Prostate gland (tissue), 2 donors: ENCODE data around the gene LPCAT1. TPM values are rescaled to one million over a fixed set of nuclear protein-coding genes. Genes with fewer than 3 reads are reported as not detected.
"Not testable (repeated sequence)": the region's sequence is repeated elsewhere in the genome, so short reads cannot be mapped to it uniquely, and the experiment has no call there.

Experiments used
- DNase-seq: peaks from one replicate; pipeline ENCODE4 v3.0.0-alpha.2; 2019; ENCODE audit warnings: low spot score
- H3K27ac ChIP-seq, 2 donors: fragments of 200-600 bp; sonication (generic); 2 replicates each; pipeline ENCODE4 v1.5.1; 2017 to 2019
- H3K27me3 ChIP-seq: fragments of 200-600 bp; sonication (generic); replicated peaks from 2 replicates; pipeline ENCODE4 v1.5.1; 2019; ENCODE audit not compliant: insufficient read depth
- H3K36me3 ChIP-seq, 2 donors: fragments of 200-600 bp; sonication (generic); 1 replicate in 1 of 2; 2 replicates in 1 of 2; pipeline versions ENCODE4 v1.5.1 to v1.8.1; 2017 to 2019
- H3K4me1 ChIP-seq: fragments of 200-600 bp; sonication (generic); replicated peaks from 2 replicates; pipeline ENCODE4 v1.5.1; 2019
- H3K4me3 ChIP-seq, 2 donors: fragments of 200-600 bp; sonication (generic); 2 replicates each; pipeline ENCODE4 v1.5.1; 2017 to 2019
- H3K9me3 ChIP-seq: fragments of 200-600 bp; sonication (generic); 2 replicates; pipeline ENCODE4 v1.5.1; 2017
- POLR2A ChIP-seq: fragments of 450-650 bp; IDR thresholded peaks from one replicate; pipeline ENCODE4 v1.6.1; 2016; ENCODE audit warnings: antibody characterized with exemption, mild to moderate bottlenecking
- POLR2AphosphoS5 ChIP-seq: sonication (generic); formaldehyde crosslinking; IDR thresholded peaks from one replicate; pipeline ENCODE4 v1.6.1; 2017; ENCODE audit warnings: antibody characterized with exemption
- WGBS: methylation state at CpG from one replicate; pipeline ENCODE4 v1.1.5; 2018; 5-methylcytosine and 5-hydroxymethylcytosine counted together
- intact Hi-C: fragments of 100-400 bp; cut with DNase I; formaldehyde crosslinking; loops from one replicate; pipeline ENCODE4 v1.14.2; 2022
- total RNA-seq, 2 donors: library from RNA; depleted of rRNA; stranded (reverse); fragments of >200 nt; gene quantifications; one replicate each; pipeline ENCODE4 v1.1.0, GENCODE V29; 2016
- TF ChIP-seq, protein P1 (sequence below), 4 experiments: fragments of 200-600 bp in 2 of 4; fragments of 450-650 bp in 2 of 4; sonication (generic) in 2 of 4; IDR thresholded peaks; 1 replicate in 3 of 4; 2 replicates in 1 of 4; pipeline ENCODE4 v1.5.1; 2016 to 2019; ENCODE audit warnings: antibody characterized with exemption in 4 of 4, mild to moderate bottlenecking in 2 of 4, moderate library complexity in 2 of 4

LPCAT1 gene
- total RNA-seq, 2 donors from 2014 or later: 22.6 to 23.9 TPM

- no peaks in the 10 kb centered on the region for H3K36me3 ChIP-seq
- 79% methylated on average over 20 of the region's 20 CpGs for WGBS
- TF ChIP-seq, protein P1, sequence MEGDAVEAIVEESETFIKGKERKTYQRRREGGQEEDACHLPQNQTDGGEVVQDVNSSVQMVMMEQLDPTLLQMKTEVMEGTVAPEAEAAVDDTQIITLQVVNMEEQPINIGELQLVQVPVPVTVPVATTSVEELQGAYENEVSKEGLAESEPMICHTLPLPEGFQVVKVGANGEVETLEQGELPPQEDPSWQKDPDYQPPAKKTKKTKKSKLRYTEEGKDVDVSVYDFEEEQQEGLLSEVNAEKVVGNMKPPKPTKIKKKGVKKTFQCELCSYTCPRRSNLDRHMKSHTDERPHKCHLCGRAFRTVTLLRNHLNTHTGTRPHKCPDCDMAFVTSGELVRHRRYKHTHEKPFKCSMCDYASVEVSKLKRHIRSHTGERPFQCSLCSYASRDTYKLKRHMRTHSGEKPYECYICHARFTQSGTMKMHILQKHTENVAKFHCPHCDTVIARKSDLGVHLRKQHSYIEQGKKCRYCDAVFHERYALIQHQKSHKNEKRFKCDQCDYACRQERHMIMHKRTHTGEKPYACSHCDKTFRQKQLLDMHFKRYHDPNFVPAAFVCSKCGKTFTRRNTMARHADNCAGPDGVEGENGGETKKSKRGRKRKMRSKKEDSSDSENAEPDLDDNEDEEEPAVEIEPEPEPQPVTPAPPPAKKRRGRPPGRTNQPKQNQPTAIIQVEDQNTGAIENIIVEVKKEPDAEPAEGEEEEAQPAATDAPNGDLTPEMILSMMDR (IDR thresholded peaks at IDR 0.05): no peak
- TF ChIP-seq POLR2AphosphoS5 (no peak), POLR2A (no peak)
- no peaks in the 10 kb centered on the region for H3K27me3 ChIP-seq
- no peaks in the 10 kb centered on the region for H3K9me3 ChIP-seq
- no peak overlapping the region for H3K27ac ChIP-seq
- DNase-seq: no peak
- intact Hi-C loops: no loop called here
- H3K4me1 ChIP-seq: no peaks in the 10 kb centered on the region
- H3K4me3 ChIP-seq: no peak overlapping the region
These were observed 17.3 kb downstream of the LPCAT1 start for GRCh38 chr5:1506242-1507013.

DNA sequence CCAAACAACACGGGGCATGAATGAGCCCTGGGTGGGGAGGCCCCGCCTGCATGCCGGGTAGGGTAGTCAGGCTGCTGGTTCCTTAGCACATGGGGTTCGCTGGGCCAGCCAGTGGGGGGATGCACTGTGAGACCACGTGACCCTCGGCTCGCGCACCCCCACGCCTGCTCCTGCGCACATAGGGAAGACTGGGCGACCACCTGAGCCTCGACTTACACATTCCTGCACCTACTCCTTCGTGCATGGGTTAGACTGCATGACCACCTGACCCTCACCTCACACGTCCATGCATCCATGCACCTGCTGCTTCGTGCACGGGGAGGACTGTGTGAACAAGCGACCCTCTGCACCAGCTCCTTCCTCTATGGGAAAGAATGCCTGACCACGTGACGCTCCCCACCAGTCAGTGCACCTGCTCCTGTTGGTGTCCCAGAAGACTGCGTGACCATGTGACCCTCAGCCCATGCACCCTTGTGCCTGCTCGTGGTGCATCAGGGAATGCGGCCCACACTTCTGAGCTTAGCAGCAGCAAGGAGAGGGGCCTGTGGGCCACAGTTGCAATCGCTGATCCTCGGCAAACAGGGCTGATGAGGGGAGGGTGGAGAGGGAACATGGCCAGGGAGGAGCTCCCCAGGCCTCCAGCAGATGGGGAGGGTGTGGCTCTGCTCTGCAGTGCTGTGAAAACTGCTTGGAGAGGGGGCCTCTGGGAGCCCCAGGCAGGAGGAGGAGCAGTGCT is 18.1 kb downstream of the LPCAT1 start:
- no peaks in the 10 kb centered on the region for H3K27me3 ChIP-seq
- H3K9me3 ChIP-seq: no peaks in the 10 kb centered on the region
- no peak for TF ChIP-seq POLR2AphosphoS5
- no peak for TF ChIP-seq POLR2A
- TF ChIP-seq, protein P1 (IDR thresholded peaks at IDR 0.05): no peak
- peaks cover 2% of the 10 kb centered on the region for H3K4me1 ChIP-seq
- intact Hi-C loops: no loop called here
- no peak overlapping the region for H3K4me3 ChIP-seq
- H3K27ac ChIP-seq: no peak overlapping the region
- DNase-seq: no peak
- H3K36me3 ChIP-seq: no peaks in the 10 kb centered on the region
- 88% methylated on average over 23 of the region's 24 CpGs for WGBS

DNA sequence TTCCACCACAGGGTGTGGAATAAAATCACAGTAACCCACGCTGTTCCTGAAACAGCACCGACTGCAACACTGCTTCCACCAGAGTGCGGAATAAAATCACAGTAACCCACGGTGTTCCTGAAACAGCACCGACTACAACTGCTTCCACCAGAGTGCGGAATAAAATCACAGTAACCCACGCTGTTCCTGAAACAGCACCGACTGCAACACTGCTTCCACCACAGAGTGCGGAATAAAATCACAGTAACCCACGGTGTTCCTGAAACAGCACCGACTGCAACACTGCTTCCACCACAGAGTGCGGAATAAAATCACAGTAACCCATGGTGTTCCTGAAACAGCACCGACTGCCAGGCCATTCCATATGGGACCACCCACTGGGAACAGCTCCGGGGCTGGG is 18.7 kb downstream of the LPCAT1 start:
- intact Hi-C loops, H3K4me3 ChIP-seq, H3K27ac ChIP-seq, H3K4me1 ChIP-seq, H3K27me3 ChIP-seq, H3K9me3 ChIP-seq, DNase-seq, H3K36me3 ChIP-seq: not testable (repeated sequence)
- 71% methylated on average over 14 of the region's 14 CpGs for WGBS

DNA sequence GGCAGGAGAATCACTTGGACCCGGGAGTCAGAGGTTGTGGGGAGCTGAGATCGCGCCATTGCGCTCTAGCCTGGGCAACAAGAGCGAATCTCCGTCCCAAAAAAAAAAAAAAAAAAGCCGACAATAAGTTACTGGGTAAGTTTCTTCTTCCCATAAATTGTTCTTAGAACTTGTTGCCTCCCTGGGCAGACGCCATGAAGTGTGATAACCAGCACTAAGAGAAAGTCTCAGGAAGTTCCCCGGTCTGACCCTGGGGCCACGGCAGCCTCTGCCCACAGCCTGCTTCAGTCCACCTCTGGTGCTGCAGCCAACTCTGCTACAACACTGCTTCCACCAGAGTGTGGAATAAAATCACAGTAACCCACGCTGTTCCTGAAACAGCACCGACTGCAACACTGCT is 19.1 kb downstream of the LPCAT1 start:
- H3K36me3 ChIP-seq: no peaks in the 10 kb centered on the region
- intact Hi-C loops: no loop called here
- DNase-seq: no peak
- H3K9me3 ChIP-seq: no peaks in the 10 kb centered on the region
- no peak overlapping the region for H3K4me3 ChIP-seq
- TF ChIP-seq, protein P1 (IDR thresholded peaks at IDR 0.05): no peak
- no peak for TF ChIP-seq POLR2AphosphoS5
- TF ChIP-seq POLR2A: no peak
- H3K4me1 ChIP-seq: peaks cover 7% of the 10 kb centered on the region
- H3K27me3 ChIP-seq: no peaks in the 10 kb centered on the region
- no peak overlapping the region for H3K27ac ChIP-seq
- WGBS: 81% methylated on average over 12 of the region's 12 CpGs

DNA sequence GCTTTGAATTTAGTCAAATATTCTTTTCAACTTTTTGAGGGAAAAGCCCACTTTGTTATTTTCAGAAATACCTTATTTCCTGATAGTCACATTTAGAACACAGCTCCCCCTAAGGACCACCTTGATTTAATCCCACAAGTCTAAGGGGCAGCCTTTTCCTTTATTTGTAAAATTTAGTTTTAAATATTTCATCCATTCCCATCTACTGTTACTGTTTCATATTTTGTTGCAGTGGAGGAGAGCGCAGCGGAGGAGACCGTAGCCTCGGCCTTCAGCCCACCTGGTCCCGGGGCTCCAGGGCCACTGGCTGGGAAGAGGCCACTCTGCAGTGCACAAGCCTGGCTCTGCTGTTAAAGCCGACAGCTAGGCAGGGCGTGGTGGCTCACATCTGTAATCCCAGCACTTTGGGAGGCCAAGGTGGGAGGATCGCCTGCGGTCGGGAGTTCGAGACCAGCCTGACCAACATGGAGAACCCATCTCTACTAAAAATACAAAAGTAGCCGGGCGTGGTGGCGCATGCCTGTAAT is 19.6 kb downstream of the LPCAT1 start:
- intact Hi-C loops: no loop called here
- TF ChIP-seq POLR2A: no peak
- TF ChIP-seq, protein P1 (IDR thresholded peaks at IDR 0.05): no peak
- TF ChIP-seq POLR2AphosphoS5: no peak
- DNase-seq: no peak
- Histone ChIP-seq H3K4me3 (no peak overlapping the region), H3K27me3 (no peaks in the 10 kb centered on the region), H3K9me3 (no peaks in the 10 kb centered on the region), H3K4me1 (peaks cover 7% of the 10 kb centered on the region), H3K27ac (no peak overlapping the region), H3K36me3 (no peaks in the 10 kb centered on the region)
- 98% methylated on average over 14 of the region's 14 CpGs for WGBS
